Astrocyte of the hippocampus (primary cell): ENCODE results near the gene TMIGD1.

Experiments
- DNase-seq: peaks from one replicate; pipeline ENCODE4 v3.0.0; 2011; ENCODE audit warnings: low read depth, low spot score

The TMIGD1 gene

DNA sequence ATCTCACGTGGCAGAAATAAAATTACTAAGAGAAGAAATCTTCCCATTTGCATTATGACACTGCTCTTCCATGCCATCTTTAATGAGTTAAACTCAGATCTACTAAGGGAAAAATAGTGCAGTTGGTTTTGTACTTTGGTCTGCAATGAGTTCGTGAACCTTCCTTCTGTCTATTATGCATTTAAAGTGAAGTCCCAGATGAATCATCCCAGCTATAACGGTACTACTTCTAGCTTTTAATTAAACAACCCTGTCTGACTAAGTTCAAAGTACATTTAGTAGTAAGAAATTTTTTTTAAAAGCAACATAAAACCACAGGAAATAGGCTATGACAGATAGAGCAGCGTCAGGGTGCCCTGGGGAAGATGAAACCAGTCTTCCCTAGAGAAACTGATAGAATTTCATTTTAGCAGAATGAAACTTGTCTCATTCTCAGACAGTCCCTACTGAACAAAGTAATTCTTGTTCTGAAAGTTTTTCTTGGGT lies 1.8 kb downstream of the TMIGD1 start:
- peak; percentile 44 for DNase-seq

GRCh38 chr17:30326809-30327208 lies 7.0 kb downstream of the TMIGD1 start:
- no peak for DNase-seq

- DNase-seq: no peak
Observed at GRCh38 chr17:30324723-30325122, 9.1 kb downstream of the TMIGD1 start.

- peak; percentile 79 for DNase-seq
Observed at GRCh38 chr17:30323895-30324319, 9.9 kb downstream of the TMIGD1 start.

DNA sequence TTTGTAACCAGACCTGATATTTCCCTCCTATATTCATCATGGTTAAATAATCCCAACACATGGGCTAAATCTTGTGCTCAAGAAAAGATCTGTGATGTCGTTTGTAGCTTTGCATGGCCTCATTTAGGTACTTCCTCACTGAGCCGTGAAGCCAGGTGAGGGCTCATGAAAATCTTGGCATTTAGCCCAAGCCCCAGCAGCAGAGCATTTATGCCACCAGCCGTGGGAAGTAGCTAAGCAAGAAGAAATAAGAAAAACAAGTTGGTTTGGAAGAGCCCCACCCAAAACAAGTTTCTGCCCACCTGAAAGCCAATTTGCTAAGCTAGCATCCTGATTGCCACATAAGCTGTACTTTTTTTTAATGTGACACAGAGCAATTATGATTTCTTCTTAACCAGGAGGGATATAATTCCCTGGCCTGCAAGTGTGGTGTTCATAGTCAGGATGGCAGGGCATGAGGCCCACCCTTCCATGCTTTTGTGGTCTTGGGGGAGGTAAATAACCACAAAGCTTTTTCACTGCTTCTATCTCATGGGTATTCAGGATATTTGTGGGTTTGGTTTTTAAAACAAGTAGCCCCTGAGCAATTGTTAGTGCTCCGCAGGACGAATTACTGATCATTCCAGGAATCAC lies 10.5 kb downstream of the TMIGD1 start:
- DNase-seq: peak; percentile 63

- DNase-seq: no peak
Observed at GRCh38 chr17:30321314-30321713, 12.5 kb downstream of the TMIGD1 start.

- DNase-seq: peak; percentile 48
Observed at GRCh38 chr17:30318155-30318554, 15.7 kb downstream of the TMIGD1 start.

DNA sequence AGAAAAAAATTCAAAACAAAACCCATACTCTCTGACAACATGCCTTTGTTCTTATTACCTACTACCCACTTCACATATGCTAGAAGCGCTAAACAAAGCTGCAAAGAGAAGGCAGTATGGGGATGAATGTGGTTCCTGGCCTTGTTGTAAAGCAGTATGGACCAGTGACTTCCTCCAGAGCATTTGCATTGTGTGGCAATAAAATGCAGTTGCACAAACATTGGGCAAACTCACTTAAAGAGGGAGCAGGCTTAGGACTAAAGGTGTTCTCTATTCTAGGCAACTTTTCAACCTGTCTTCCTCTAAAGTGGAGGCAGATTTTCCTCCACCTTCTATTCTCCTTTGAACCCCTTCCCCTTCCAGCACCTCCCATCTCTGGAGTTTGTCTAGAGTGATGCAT lies 17.1 kb downstream of the TMIGD1 start:
- DNase-seq: no peak

DNA sequence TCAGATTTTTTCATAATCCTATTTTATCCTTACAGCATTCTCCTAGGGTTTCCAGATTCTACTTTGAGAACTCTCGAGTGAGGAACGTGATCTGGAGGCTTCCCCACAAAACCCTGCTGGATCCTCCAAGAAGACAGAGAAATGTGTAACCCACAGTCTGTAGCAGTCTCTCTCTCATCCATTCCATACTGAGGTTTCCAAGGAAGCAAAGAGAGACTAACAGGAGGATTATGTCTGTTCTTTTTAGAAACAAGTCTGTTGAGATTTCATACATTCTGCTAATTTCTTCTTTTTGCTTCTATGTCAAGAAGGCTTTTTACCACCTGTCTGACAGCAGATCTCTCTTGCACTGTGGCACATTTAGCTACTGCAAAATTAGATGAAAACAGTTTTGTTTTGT lies 18.8 kb downstream of the TMIGD1 start:
- DNase-seq: no peak

DNA sequence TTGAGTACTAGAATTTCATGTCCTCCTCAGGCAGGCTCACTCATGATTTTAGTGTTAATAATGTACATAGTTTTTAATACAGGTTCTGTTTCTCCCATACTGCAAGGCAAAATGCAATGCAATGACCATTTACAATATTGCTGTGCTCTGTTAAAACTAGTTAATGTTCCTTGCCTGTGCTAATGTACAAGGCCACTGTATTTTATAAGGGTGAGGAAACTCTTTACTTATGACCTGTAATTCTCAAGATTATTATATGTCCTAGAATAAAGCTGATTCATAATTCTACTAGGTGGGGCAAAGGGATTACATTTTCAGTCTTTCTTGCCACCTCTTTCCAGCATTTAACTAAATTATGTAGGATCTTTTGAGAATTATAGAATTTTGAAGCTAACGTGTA lies 19.4 kb downstream of the TMIGD1 start:
- DNase-seq: no peak

- DNase-seq: no peak
Observed at GRCh38 chr17:30312226-30312625, 21.6 kb downstream of the TMIGD1 start.

DNA sequence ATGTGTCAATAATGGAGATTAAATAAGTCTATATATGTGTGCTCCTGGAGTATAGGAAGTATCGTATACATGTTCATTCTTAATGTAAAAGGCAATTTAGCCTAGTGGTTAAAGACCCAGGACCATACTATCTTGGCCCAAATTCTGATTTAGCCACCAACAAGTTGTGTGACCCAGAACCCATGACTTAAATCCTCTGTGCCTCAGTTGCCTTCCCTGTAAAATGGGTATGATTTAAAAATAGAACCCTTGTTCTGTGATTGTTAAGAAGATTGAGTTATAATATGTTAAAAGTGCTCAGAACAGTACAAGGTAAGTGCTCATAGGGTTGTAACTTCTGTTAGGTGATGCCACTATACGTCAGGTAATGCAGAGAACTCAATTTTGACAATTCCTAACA lies 23.3 kb downstream of the TMIGD1 start:
- no peak for DNase-seq

DNA sequence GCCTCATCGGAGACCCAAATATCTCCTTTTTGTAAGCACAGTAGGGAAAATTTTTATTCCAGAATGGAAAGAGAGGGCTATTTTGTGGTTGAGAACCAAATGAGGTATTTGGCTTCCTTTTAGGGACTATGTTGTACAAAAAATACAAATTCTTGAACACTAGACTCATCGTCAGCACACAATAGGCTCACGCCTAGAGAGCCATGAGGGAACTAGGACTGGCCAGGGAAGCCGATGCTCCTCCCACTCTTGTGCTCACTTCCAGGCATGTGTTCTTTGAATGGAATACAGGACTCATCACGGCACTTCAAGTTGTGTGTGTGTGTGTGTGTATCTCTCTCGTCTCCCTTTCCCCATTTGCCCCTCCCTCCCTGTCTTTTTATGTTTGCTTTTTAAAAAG lies 24.3 kb downstream of the TMIGD1 start:
- peak; percentile 91 for DNase-seq

DNA sequence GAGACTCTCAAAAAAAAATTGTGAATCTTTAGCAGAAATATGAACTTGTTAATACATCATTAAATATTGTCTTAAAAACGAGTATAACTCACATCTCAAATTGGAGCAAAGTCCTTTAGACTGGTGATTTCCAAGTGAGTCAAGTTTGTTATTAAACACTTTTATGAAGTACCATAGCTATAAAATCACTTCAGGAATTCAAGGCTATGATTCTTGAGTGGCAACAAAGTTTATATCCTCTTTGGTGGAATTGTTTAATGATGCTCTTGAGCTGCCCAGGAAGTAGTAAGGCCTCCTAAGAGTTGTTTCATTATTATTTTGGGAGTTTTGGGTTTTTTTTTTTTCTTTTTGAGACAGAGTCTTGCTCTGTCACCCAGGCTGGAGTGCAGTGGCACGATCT lies 25.5 kb downstream of the TMIGD1 start:
- no peak for DNase-seq

- DNase-seq: no peak
Observed at GRCh38 chr17:30304778-30305177, 29.1 kb downstream of the TMIGD1 start.

DNA sequence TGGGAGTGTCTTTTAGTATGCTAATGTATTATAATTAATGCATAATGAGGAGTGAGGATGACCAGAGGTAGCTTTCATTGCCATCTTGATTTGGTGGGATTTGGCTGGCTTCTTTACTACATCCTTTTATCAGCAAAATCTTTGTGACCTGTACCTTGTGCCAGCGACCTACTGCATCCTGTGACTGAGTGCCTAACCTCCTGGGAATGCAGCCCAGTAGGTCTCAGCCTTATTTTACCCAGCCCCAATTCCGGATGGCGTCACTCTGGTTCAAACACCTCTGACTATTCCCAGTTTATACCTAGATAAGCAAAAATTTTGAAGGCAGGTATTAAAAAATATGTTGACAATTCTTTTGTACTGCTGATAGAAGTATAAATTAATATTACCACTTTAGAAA lies 31.6 kb downstream of the TMIGD1 start:
- no peak for DNase-seq

DNA sequence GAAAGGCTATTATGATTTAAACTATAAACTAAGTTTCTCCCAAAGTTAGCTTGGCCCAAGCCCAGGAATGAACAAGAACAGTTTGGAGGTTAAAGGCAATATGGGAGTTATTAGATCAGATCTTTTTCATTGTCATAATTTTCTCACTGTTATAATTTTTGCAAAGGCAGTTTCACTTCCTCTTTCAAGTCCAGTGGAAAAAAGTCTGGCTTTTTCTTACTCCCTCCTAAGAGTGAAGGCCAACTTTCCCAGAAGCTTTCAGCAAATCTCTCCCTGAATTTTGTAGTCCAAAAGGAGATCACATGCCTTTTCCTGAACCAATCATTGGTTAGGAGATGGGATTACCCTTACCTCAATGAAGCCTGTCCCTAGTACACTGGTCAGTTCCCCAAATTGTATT lies 33.0 kb downstream of the TMIGD1 start:
- no peak for DNase-seq

- peak; percentile 27 for DNase-seq
Observed at GRCh38 chr17:30299000-30299399, 34.9 kb downstream of the TMIGD1 start.

DNA sequence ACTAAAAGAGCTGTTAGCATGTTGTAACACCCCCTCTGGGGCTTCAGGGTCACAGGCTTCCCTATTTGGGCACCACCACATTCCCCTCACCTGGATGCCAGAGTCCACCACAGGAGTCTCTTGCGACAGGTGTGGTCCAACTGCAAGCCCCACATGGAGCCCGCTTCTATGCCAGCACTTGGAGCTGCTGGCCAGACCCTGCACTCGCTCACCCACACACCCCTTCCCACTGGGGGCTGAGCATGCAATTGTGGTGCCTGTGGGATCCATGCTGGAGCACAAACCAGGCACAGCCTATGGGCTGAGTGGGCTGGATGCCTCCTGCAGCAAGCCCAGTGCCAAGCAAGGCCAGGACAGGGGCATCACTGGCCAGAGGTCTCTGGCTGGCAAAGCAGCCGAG lies 36.1 kb downstream of the TMIGD1 start:
- no peak for DNase-seq

DNA sequence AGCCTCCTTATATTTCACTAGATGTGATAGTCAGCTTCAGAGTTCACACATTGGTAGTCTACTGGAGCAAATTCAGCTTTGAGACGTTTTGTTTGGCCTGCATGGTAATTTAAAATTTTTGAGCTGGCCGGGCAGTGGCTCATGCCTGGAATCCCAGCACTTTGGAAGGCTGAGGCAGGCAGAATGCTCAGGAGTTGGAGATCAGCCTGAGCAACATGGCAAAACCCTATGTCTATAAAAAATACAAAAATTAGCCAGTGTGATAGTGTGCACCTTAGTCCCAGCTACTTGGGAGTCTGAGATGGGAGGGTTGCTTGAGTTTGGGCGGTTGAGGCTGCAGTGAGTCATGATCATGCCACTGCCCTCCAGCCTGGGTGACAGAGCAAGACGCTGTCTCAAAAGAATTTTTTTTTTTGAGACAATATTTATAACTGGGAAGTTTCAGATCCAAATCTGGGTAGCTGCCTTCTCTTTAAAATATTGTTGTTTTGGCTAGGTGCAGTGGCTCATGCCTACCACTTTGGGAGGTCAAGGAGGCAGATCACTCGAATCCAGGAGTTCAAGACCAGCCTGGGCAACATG lies 37.3 kb downstream of the TMIGD1 start:
- peak; percentile 10 for DNase-seq

DNA sequence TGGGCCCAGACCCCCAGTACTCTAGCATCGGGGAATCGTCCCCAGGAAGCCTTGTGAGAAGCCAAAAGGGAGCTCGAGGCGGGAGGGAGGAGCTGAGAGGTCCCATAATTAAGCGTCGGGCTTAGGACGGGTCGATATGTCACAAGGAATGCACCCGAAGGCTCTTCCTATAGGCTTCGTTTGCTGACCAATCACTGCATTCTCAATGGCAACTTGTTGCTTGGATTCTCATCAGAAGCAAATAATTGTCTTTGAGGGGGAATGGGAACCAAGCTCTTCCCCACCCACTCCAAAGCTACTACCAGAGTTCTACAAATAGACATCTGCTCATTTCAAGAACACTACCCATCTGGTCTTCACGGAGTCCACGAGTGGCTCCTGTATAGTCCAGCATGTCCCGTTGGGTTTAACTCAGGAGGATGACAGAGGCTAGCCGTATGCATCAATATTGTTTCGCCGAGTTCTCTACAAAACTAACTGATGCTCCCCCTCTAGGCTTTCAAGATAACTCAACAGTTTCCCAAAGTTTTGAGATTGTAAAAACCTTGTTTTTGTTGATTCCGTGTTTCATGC lies 41.5 kb downstream of the TMIGD1 start:
- no peak for DNase-seq

DNA sequence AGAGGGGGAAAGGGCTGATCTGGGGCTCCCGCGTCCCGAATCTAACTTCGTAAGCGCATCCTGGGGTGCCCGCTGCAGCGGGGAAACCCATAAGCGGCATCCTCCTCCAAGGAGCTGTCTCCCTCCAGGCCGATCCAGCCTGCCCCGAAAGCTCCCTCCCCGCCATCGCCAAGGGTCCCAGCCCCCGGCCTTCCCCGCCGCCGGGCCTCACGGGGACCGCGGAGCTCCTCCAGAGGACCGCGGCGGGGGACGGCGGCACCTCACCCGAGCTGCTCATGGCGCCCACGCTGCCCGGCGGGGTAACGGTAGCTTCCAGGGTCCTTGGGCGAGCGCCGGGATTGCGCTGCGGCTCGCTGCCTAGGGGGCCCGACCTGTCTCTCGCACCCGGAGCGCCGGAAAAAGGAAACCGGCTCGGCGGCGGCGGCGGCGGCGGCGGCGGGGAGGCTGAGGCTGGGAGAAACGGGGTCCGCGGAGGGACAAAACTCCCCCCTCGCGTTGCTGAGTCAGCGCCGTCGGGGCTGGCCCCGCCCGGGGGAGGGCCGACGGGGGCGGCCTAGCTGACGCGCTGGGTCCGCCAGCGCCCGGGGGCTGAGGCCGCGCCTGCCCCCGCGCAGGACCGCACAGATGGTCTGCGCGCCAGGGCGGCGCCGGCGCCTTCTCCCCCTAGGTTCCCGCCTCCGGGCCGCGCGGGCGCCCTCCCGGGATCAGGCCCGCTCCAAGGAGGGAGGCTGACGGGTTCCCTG lies 42.1 kb downstream of the TMIGD1 start, which contains the start of gene BLMH:
TSS of gene BLMH (minus strand) at position 402 of the 743 bp plus-strand sequence. CDS start at position 277, 125 bp downstream.
- DNase-seq: peak; percentile 95
